Measurements from ENCODE around the gene HS6ST1. TPM values are rescaled to one million over a fixed set of nuclear protein-coding genes. Genes with fewer than 3 reads are reported as not detected.

The HS6ST1 gene
- total and polyA plus RNA-seq, 2 donors (not counting 1 experiment from before 2014, with no cell fraction given): 16.6 to 59.9 TPM

DNA sequence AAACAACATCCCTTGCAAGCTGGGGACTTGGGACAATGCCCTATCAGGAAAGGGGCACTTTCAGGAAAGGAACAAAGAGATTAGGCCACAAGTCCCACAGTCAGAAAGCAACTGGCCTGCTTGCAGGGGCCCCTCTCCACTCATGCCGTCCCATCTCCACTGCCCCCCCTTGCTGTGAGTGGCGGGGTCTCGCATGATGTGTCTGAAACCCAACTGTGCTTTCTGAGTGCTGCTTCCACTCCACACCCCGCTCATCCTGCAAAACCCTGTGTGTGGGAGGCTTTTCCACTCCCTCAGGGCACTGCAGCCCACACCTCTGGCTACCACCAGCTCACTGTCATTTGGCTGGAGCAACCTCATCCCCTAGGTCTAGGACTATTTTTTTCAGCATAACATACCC lies 7.9 kb downstream of the HS6ST1 start:
- Histone ChIP-seq H4K20me1 (ENCODE audit: control insufficient read depth, extremely low read depth, insufficient read depth, low read length) (no peaks in the 10 kb centered on the region), H2AFZ (ENCODE audit: low read length) (no peak overlapping the region), H3K27ac (ENCODE audit: insufficient read depth, low read length) (no peak overlapping the region), H3K36me3 (ENCODE audit: control insufficient read depth, insufficient read depth, low read length) (peaks cover 13% of the 10 kb centered on the region), H3K9me3 (ENCODE audit: control insufficient read depth, insufficient read depth, low read depth, low read length) (no peaks in the 10 kb centered on the region), H3K4me2 (ENCODE audit: extremely low read depth, insufficient read depth, low read length) (no peak overlapping the region), H3K4me3 (replicated peaks in 1 of 4; ENCODE audit: control extremely low read depth in 1 of 4, insufficient read depth in 1 of 4, low read depth in 3 of 4, low read length in 4 of 4) (no peak overlapping the region), H3K79me2 (ENCODE audit: control insufficient read depth, insufficient read depth, low read length) (peaks cover 68% of the 10 kb centered on the region), H3K27me3 (ENCODE audit: control insufficient read depth, insufficient read depth, low read length) (no peaks in the 10 kb centered on the region), H3K9ac (ENCODE audit: insufficient read depth, low read length) (no peak overlapping the region), H3K4me1 (ENCODE audit: control insufficient read depth, extremely low read depth, insufficient read depth, low read length) (peaks cover 19% of the 10 kb centered on the region)
- TF ChIP-seq EZH2 (IDR thresholded peaks at IDR 0.05; ENCODE audit: low read length, missing control alignments): no peak
- TF ChIP-seq, protein P1, sequence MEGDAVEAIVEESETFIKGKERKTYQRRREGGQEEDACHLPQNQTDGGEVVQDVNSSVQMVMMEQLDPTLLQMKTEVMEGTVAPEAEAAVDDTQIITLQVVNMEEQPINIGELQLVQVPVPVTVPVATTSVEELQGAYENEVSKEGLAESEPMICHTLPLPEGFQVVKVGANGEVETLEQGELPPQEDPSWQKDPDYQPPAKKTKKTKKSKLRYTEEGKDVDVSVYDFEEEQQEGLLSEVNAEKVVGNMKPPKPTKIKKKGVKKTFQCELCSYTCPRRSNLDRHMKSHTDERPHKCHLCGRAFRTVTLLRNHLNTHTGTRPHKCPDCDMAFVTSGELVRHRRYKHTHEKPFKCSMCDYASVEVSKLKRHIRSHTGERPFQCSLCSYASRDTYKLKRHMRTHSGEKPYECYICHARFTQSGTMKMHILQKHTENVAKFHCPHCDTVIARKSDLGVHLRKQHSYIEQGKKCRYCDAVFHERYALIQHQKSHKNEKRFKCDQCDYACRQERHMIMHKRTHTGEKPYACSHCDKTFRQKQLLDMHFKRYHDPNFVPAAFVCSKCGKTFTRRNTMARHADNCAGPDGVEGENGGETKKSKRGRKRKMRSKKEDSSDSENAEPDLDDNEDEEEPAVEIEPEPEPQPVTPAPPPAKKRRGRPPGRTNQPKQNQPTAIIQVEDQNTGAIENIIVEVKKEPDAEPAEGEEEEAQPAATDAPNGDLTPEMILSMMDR (conservative IDR thresholded peaks at IDR 0.05 in 1 of 2, IDR thresholded peaks at IDR 0.05 in 1 of 2; ENCODE audit: low read depth in 1 of 2, low read length in 2 of 2): no peak
- no peak for DNase-seq (ENCODE audit: low read depth in 2 of 2)

GRCh38 chr2:128310094-128310716 lies 8.5 kb downstream of the HS6ST1 start:
- Histone ChIP-seq H3K79me2 (ENCODE audit: control insufficient read depth, insufficient read depth, low read length) (peaks cover 65% of the 10 kb centered on the region), H3K9ac (ENCODE audit: insufficient read depth, low read length) (no peak overlapping the region), H3K4me1 (ENCODE audit: control insufficient read depth, extremely low read depth, insufficient read depth, low read length) (peaks cover 22% of the 10 kb centered on the region), H3K36me3 (ENCODE audit: control insufficient read depth, insufficient read depth, low read length) (peaks cover 11% of the 10 kb centered on the region), H3K4me3 (replicated peaks in 1 of 4; ENCODE audit: control extremely low read depth in 1 of 4, insufficient read depth in 1 of 4, low read depth in 3 of 4, low read length in 4 of 4) (no peak overlapping the region), H3K27ac (ENCODE audit: insufficient read depth, low read length) (peak overlapping the region; percentile 32), H3K4me2 (ENCODE audit: extremely low read depth, insufficient read depth, low read length) (no peak overlapping the region), H4K20me1 (ENCODE audit: control insufficient read depth, extremely low read depth, insufficient read depth, low read length) (no peaks in the 10 kb centered on the region), H2AFZ (ENCODE audit: low read length) (no peak overlapping the region), H3K27me3 (ENCODE audit: control insufficient read depth, insufficient read depth, low read length) (no peaks in the 10 kb centered on the region), H3K9me3 (ENCODE audit: control insufficient read depth, insufficient read depth, low read depth, low read length) (no peaks in the 10 kb centered on the region)
- no peak for DNase-seq (ENCODE audit: low read depth in 2 of 2)
- TF ChIP-seq EZH2 (IDR thresholded peaks at IDR 0.05; ENCODE audit: low read length, missing control alignments): no peak
- TF ChIP-seq, protein P1 (conservative IDR thresholded peaks at IDR 0.05 in 1 of 2, IDR thresholded peaks at IDR 0.05 in 1 of 2; ENCODE audit: low read depth in 1 of 2, low read length in 2 of 2): no peak

- peak overlapping the region; percentile 32 for H3K27ac ChIP-seq (ENCODE audit: insufficient read depth, low read length)
- H3K27me3 ChIP-seq (ENCODE audit: control insufficient read depth, insufficient read depth, low read length): no peaks in the 10 kb centered on the region
- no peak overlapping the region for H3K4me2 ChIP-seq (ENCODE audit: extremely low read depth, insufficient read depth, low read length)
- peaks cover 7% of the 10 kb centered on the region for H3K36me3 ChIP-seq (ENCODE audit: control insufficient read depth, insufficient read depth, low read length)
- no peaks in the 10 kb centered on the region for H3K9me3 ChIP-seq (ENCODE audit: control insufficient read depth, insufficient read depth, low read depth, low read length)
- no peak overlapping the region for H3K9ac ChIP-seq (ENCODE audit: insufficient read depth, low read length)
- H3K79me2 ChIP-seq (ENCODE audit: control insufficient read depth, insufficient read depth, low read length): peaks cover 61% of the 10 kb centered on the region
- peaks cover 28% of the 10 kb centered on the region for H3K4me1 ChIP-seq (ENCODE audit: control insufficient read depth, extremely low read depth, insufficient read depth, low read length)
- no peak overlapping the region for H3K4me3 ChIP-seq (replicated peaks in 1 of 4; ENCODE audit: control extremely low read depth in 1 of 4, insufficient read depth in 1 of 4, low read depth in 3 of 4, low read length in 4 of 4)
- H2AFZ ChIP-seq (ENCODE audit: low read length): no peak overlapping the region
- H4K20me1 ChIP-seq (ENCODE audit: control insufficient read depth, extremely low read depth, insufficient read depth, low read length): no peaks in the 10 kb centered on the region
- peak; percentile 30 to 85 for DNase-seq (ENCODE audit: low read depth in 2 of 2)
- TF ChIP-seq, protein P1 (conservative IDR thresholded peaks at IDR 0.05 in 1 of 2, IDR thresholded peaks at IDR 0.05 in 1 of 2; ENCODE audit: low read depth in 1 of 2, low read length in 2 of 2): no peak
- TF ChIP-seq EZH2 (IDR thresholded peaks at IDR 0.05; ENCODE audit: low read length, missing control alignments): no peak
These were observed 9.2 kb downstream of the HS6ST1 start for GRCh38 chr2:128309280-128310093.
